ENCODE data around the gene ENGASE. TPM values are rescaled to one million over a fixed set of nuclear protein-coding genes. Genes with fewer than 3 reads are reported as not detected.

The ENGASE gene
- total and polyA plus RNA-seq, 2 of the 4 experiments (the other 2 are of a cell fraction): 3.9 to 12.1 TPM

DNA sequence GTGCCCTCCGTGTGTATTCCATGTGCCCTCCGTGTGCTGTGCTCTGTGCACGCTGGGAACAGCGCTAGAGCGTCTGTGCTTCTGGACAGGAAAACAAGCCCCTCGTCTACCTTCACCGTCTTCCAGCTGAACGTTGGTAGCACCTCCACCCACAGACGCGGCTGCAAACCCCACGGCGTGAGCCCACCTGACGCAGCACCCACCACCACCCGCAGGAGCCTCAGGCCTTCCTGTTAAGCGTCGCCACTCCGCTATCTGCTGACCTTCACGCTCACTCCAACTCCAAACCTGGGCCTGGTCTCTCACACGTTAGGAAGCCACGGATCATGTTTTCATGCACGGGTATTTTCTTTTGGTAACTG lies 56.6 kb downstream of the ENGASE start:
- Histone ChIP-seq H2AFZ (replicated peaks; ENCODE audit: low read length, poor library complexity) (no peak overlapping the region), H4K20me1 (ENCODE audit: insufficient read depth, low read length) (no peaks in the 10 kb centered on the region), H3K4ac (ENCODE audit: low read depth, low read length) (no peak overlapping the region), H4K5ac (ENCODE audit: low read depth, low read length) (no peak overlapping the region), H3K27ac (ENCODE audit: insufficient read depth, low read length) (no peak overlapping the region), H2BK15ac (ENCODE audit: low read depth, low read length) (no peak overlapping the region), H3K18ac (ENCODE audit: low read depth, low read length) (no peak overlapping the region), H3K4me3 (ENCODE audit: insufficient read depth, low read depth, low read length) (no peak overlapping the region), H3K9ac (ENCODE audit: low read depth, low read length) (no peak overlapping the region), H3K56ac (ENCODE audit: extremely low read depth, insufficient read depth, low read length) (no peak overlapping the region), H3K36me3 (ENCODE audit: control insufficient read depth, insufficient read depth, low read length) (no peaks in the 10 kb centered on the region), H2BK120ac (ENCODE audit: low read depth, low read length) (no peak overlapping the region), H3K4me1 (ENCODE audit: control insufficient read depth, insufficient read depth, low read length) (no peaks in the 10 kb centered on the region), H2AK5ac (ENCODE audit: low read depth, low read length) (no peak overlapping the region), H3K4me2 (ENCODE audit: low read depth, low read length) (no peak overlapping the region), H4K91ac (ENCODE audit: insufficient read depth, low read depth, low read length) (no peak overlapping the region), H3K23ac (ENCODE audit: low read depth, low read length) (no peak overlapping the region), H2AK9ac (replicated peaks; ENCODE audit: low read depth, low read length, poor library complexity) (no peak overlapping the region), H3K27me3 (ENCODE audit: control insufficient read depth, insufficient read depth, low read length) (peaks cover 26% of the 10 kb centered on the region), H3K14ac (replicated peaks; ENCODE audit: low read depth, low read length) (no peak overlapping the region), H3K79me1 (ENCODE audit: low read depth in 1 of 2, low read length in 2 of 2) (no peaks in the 10 kb centered on the region), H2BK20ac (ENCODE audit: low read depth, low read length) (no peak overlapping the region), H4K8ac (ENCODE audit: low read depth in 2 of 2, low read length in 2 of 2) (no peak overlapping the region), H2BK5ac (ENCODE audit: low read depth, low read length, poor library complexity, severe bottlenecking) (no peak overlapping the region), H3K9me3 (ENCODE audit: control insufficient read depth, insufficient read depth, low read length) (no peaks in the 10 kb centered on the region), H3K9me1 (ENCODE audit: insufficient read depth, low read length) (no peaks in the 10 kb centered on the region; the same call in 1 of the 2 replicates)
- POLR2A ChIA-PET (ENCODE audit: unreplicated experiment): no interaction called here
- intact Hi-C loops (cut with micrococcal nuclease): no loop called here
- no TSS peak for BruUV-seq (replicated peaks)
- ATAC-seq (ENCODE audit: low read depth): no peak
- dilution Hi-C loops (cut with HindIII; ENCODE audit: low sequenced_read_pairs, unreplicated experiment): no loop called here
- in situ Hi-C loops (cut with MboI; ENCODE audit: low sequenced_read_pairs): no loop called here
- WGBS, 2 experiments (ENCODE audit: extremely low coverage in 2 of 2, insufficient read length in 1 of 2): 80% methylated on average over 11 of the region's 21 CpGs; no CpG with 5 or more reads in 1 of the 2 experiments
- CTCF ChIA-PET: no interaction called here
- no peak for TF ChIP-seq NFE2L2 (IDR thresholded peaks at IDR 0.05; ENCODE audit: low read depth, low read length)
- no peak for TF ChIP-seq SMC3 (IDR thresholded peaks at IDR 0.05; ENCODE audit: low read depth, low read length)
- no peak for TF ChIP-seq ELK1 (IDR thresholded peaks at IDR 0.05; ENCODE audit: borderline replicate concordance, low read depth, low read length)
- TF ChIP-seq RAD21 (IDR thresholded peaks at IDR 0.05; ENCODE audit: low read length): no peak
- TF ChIP-seq FOS (IDR thresholded peaks at IDR 0.05; ENCODE audit: low read depth, low read length): no peak
- TF ChIP-seq CTCF (conservative IDR thresholded peaks at IDR 0.05; ENCODE audit: low read depth, low read length): no peak
- TF ChIP-seq RCOR1 (IDR thresholded peaks at IDR 0.05; ENCODE audit: insufficient replicate concordance, low read length): no peak
- no peak for TF ChIP-seq CHD1 (IDR thresholded peaks at IDR 0.05; ENCODE audit: low read depth, low read length)
- TF ChIP-seq CEBPB (IDR thresholded peaks at IDR 0.05; ENCODE audit: low read depth, low read length): no peak
- no peak for TF ChIP-seq MAFK (IDR thresholded peaks at IDR 0.05; ENCODE audit: low read depth, low read length)
- no peak for TF ChIP-seq MAZ (IDR thresholded peaks at IDR 0.05; ENCODE audit: borderline replicate concordance, low read depth, low read length)
- TF ChIP-seq BHLHE40 (IDR thresholded peaks at IDR 0.05; ENCODE audit: low read depth, low read length): no peak
- TF ChIP-seq, protein P1, sequence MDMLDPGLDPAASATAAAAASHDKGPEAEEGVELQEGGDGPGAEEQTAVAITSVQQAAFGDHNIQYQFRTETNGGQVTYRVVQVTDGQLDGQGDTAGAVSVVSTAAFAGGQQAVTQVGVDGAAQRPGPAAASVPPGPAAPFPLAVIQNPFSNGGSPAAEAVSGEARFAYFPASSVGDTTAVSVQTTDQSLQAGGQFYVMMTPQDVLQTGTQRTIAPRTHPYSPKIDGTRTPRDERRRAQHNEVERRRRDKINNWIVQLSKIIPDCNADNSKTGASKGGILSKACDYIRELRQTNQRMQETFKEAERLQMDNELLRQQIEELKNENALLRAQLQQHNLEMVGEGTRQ (IDR thresholded peaks at IDR 0.05; ENCODE audit: low read depth, low read length): no peak
- TF ChIP-seq RFX5 (IDR thresholded peaks at IDR 0.05; ENCODE audit: low read depth, low read length): no peak
- no peak for TF ChIP-seq MXI1 (IDR thresholded peaks at IDR 0.05; ENCODE audit: borderline replicate concordance, low read depth, low read length)
- no peak for TF ChIP-seq POLR2A (IDR thresholded peaks at IDR 0.05; ENCODE audit: low read depth, low read length)
- no peak for DNase-seq
